GM10266 (cell line): Measurements from ENCODE around the gene C10orf71.

Source experiments
- DNase-seq: peaks from one replicate; pipeline ENCODE4 v3.0.0; 2012; ENCODE audit errors: extremely low spot score
- TF ChIP-seq, protein P1 (sequence below): IDR thresholded peaks from 2 replicates; pipeline ENCODE4 v1.5.1; 2012; ENCODE audit warnings: mild to moderate bottlenecking, low read depth; ENCODE audit not compliant: control insufficient read depth, insufficient read depth; ENCODE audit errors: missing control alignments

C10orf71 gene

DNA sequence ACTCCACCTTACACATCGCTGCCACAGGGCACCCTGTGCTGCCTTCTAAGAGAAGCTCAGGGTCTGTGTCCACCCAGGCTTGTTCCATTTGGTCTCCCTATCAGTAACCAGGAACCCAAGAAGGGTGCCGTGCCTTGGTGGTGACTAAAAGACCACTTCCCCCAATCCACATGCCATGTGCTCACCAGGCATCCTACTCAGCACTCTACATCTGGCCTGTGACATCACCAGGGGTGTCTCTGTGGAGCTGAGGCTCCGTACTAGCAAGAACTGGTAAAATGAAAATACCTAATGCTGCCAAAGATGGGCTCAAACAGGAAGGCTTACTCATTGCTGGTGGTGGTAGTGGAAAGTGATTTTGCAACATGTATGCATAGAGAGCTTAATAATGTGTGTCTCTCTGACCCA, 19.0 kb upstream of the C10orf71 start:
- TF ChIP-seq, protein P1, sequence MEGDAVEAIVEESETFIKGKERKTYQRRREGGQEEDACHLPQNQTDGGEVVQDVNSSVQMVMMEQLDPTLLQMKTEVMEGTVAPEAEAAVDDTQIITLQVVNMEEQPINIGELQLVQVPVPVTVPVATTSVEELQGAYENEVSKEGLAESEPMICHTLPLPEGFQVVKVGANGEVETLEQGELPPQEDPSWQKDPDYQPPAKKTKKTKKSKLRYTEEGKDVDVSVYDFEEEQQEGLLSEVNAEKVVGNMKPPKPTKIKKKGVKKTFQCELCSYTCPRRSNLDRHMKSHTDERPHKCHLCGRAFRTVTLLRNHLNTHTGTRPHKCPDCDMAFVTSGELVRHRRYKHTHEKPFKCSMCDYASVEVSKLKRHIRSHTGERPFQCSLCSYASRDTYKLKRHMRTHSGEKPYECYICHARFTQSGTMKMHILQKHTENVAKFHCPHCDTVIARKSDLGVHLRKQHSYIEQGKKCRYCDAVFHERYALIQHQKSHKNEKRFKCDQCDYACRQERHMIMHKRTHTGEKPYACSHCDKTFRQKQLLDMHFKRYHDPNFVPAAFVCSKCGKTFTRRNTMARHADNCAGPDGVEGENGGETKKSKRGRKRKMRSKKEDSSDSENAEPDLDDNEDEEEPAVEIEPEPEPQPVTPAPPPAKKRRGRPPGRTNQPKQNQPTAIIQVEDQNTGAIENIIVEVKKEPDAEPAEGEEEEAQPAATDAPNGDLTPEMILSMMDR, result no peak
- no peak for DNase-seq

DNA sequence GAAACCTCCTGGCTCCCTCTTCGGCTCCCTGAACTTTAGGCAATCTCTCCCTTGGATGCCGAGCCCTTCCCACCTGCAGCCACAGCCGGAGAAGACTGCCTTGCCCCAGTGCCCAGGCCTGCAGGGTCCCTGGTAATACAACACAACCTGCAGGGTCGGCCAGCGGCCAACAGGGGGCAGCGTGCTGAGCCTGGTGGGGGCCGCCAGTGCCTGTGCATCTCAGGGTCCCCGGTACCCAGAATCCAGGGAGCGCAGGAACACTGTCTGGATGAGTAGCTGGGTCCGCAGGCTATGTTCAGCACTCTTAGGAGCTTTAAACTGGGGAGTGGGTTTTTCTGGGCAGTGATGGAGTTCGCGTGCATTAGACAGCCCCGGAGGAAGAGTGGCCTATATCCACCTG, 17.5 kb upstream of the C10orf71 start:
- DNase-seq, result no peak
- TF ChIP-seq, protein P1, result peak; percentile 9

DNA sequence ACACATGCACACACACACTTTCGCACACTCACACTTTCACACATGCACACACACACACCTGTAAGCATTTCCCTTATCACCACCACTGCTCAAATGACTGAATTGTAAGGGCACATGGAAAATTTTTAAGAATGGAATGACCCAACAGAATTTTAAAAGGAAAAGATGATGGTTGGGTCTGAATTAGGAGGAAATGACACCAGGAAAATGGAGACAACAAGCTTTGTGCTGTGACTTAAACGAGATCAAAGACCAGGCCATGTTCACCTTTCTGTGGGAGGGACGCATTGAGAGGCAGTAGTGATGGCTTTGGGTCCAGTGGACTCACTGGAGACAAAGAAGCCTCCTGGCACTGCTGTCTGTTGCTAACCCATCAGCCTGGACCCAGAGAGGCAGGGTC, 16.7 kb upstream of the C10orf71 start:
- TF ChIP-seq, protein P1, result no peak
- no peak for DNase-seq

DNA sequence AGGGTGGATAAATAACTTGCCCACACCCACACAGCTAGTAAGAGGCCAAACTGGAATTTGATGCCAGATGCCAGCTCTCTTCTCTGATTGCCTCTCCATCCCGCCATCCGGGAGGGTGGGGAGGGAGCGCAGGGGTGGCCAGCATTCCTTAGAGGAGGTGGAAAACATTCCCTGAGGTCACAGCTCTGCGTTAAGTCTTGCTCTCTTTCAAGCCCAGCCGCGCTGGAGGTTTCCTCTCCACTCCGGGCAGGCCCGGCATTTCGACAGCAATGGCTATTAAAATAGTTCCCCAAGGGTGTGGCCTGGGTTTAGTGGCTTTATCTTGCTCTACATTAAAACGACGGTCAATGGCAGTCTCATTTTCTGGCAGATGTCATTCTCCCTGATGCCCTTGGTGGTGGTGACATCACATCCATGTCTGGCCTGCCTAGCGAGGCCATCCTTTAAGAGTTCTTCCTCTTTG, 16.1 kb upstream of the C10orf71 start:
- TF ChIP-seq, protein P1, result no peak
- DNase-seq, result no peak

DNA sequence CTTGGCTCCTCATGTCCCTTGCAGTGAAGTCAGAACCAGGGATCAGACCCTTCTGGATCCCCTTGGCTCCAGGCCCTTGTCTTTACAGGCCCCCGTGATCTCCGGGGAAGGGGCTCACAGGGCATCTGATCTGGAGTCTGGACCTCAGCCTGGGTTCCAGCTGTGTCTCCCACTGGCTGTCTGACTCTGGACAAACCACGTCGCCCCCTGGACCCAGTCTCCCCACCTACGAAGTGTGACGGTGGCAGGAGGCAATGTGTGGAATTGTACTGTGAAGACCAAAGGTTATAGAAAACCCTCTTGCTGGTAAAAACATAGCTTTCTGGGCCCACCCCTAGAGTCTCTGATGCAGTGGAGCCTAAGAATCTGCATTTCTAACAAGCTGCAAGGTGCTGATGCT, 15.5 kb upstream of the C10orf71 start:
- TF ChIP-seq, protein P1, result no peak
- DNase-seq, result no peak

DNA sequence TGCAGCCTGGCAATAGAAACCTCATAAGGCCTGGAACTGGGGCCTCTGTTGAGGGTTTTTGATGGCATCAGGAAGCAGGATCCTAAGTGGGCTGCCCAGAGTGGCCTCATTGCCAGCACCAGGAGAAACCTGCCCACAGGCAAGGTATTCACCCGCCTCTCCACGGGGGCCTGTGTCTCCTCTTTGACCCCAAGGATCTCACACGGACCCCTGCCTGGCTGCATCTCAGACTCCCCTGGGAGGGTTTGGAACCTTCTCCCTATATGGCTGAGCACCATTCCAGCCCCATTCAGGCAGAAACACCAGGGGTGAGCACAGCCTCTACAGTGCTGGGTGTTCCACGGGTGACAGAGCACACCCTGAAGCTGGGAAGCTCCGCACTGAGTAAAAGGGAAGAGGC, 14.6 kb upstream of the C10orf71 start:
- DNase-seq, result no peak
- TF ChIP-seq, protein P1, result no peak

DNA sequence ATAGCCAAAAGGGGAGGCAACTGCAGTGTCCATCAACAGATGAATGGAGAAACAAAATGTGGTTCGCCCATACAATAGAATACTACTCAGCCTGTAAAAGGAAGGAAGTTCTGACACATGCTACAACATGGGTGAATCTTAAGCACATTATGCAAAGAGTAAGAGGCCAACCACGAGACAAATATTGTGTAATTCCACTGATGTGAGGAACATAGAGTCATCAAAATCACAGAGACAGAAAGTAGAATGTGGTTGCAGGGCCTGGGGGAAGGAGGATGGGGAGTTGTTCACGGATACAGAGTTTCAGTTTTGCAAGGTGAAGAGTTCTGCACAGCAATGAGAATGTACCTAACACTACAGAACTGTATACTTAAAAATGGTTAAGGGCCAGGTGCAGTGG, 13.7 kb upstream of the C10orf71 start:
- DNase-seq, result no peak
- TF ChIP-seq, protein P1, result no peak

DNA sequence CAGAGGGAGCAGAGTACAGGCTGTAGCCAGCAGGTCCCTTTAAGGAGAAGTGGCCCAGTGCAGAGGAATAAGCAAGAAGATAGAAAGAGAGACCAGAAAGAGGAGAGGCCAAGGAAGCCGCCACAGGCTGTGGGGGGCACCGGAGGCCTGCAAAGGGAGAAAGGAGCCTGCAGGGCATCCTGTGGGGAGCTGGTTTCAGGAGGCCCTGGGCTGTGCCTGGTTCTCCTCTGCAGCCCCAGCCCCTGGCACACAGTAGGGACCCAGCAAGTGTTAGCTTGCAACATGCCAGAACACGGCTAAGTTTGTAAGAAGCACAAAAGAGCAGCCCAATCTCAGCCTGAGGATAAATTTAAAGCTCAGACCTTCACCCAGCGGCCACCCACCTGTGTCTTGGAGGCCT, 12.3 kb upstream of the C10orf71 start:
- TF ChIP-seq, protein P1, result no peak
- no peak for DNase-seq
